Muscle of back (tissue), 11 donors: ENCODE results near the gene SFSWAP. TPM values are rescaled to one million over a fixed set of nuclear protein-coding genes. Genes with fewer than 3 reads are reported as not detected.
"Not testable (repeated sequence)": the region's sequence is repeated elsewhere in the genome, so short reads cannot be mapped to it uniquely, and the experiment has no call there.

Source experiments
- DNase-seq, 3 donors: peaks; one replicate each; pipeline versions ENCODE4 v3.0.0 to v3.0.0-alpha.2; 2013
- polyA plus RNA-seq, 10 donors: library from polyadenylated mRNA; unstranded; fragments of 120-200 nt; gene quantifications; one replicate each; pipeline ENCODE4 v1.2.1, GENCODE V29; 2013; ENCODE audit not compliant: insufficient read length in 10 of 10

SFSWAP gene
- polyA plus RNA-seq, 10 donors: 24.5 to 45.6 (median 30.9) TPM

DNA sequence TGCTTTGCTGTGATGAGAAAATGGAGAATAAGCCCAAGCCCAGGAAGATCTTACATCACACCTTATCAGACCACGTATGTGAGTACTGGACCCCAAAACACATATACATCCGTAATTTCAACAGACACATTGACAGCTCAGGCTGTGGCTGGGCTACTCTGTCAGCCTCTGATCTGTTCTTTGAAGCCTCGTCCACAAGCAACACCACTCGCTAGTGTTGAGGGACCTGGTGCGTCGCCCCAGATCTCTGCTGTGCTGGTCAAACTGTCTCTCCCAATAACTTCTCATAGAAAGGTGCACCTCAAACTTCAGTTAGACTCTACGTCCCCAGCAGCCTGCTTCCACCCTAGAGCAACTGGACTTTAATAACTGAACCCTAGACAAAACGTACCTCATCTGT, 10.6 kb upstream of the SFSWAP start:
- no peak for DNase-seq

DNA sequence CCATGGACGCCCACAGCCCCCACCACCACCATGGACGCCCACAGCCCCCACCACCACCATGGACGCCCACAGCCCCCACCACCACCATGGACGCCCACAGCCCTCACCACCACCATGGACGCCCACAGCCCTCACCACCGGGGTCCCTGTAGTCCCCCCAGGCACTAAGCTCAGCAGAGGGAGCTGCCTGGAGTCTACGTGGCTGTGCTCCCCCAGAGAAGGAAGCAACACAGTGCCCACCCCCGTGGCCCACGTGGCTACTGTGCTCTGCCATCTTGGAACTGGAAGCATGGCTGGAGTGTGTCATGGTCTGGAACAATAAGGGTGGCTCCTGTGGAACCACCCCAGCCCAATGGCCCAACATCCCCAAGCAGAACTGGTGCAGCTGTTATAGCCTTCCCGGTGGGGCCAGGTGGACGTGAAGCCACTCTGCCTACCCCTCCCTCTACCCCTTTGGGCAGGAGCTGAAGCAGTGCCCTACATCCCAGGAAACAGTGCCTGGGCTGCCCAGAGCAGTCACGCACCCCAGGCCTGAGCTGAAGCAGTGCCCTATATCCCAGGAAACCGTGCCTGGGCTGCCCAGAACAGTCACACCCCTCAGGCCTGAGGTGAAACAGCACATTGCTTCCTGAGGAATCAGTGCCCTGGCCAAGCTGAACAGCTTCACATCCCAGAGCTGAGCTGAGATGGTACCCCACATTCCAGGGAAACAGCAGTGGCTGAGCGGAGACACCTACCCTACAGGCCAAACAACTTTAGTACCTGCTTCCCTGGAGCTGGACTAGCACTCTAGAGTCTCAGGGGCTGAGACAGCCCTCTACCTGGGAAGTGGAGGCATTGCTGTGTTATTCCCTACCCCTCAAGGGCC, 9.0 kb upstream of the SFSWAP start:
- no peak for DNase-seq

DNA sequence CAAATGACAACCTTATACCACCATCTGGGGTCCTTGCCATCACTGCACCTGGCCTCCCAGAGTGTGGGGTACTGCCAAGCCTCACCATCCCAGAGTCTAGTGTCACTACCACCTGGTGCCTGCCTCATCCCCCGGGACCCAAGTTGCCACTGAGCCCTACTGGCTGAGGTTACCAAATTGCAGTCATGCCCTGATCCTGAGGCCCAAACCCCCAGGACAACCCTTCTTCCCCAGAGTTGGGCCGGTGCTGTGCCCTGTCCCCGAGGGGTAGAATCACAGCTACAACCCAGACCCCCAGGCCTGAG, 8.4 kb upstream of the SFSWAP start:
- DNase-seq: no peak

DNA sequence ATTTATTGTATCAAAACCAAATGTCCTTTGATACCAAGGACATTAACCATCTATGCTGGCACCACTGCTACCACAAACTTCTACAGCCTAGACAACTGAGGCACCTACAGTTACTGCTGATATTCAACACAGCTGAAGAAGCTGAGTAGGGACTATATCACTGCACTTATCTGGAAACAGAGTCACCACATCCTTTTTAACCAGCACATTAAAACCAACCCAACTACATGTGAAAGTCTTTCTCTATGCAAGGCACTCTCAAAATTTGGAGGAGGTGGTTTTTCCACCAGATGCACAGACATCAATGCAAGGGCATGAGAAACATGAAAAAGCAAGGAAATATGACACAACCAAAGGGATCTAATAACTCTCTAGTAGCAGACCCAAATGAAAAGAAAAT, 7.7 kb upstream of the SFSWAP start:
- DNase-seq: no peak

GRCh38 chr12:131704509-131704908, 6.4 kb upstream of the SFSWAP start:
- no peak for DNase-seq

- not testable (repeated sequence) for DNase-seq
These were observed 4.2 kb upstream of the SFSWAP start for GRCh38 chr12:131706709-131707108.

- no peak for DNase-seq
These were observed 1.7 kb upstream of the SFSWAP start for GRCh38 chr12:131709226-131709625.

- peak in 1 of 3 donors; percentile 10 for DNase-seq
These were observed 788 bp downstream of the SFSWAP start for GRCh38 chr12:131711551-131712205.

GRCh38 chr12:131713349-131713748, 2.5 kb downstream of the SFSWAP start:
- DNase-seq: no peak

DNA sequence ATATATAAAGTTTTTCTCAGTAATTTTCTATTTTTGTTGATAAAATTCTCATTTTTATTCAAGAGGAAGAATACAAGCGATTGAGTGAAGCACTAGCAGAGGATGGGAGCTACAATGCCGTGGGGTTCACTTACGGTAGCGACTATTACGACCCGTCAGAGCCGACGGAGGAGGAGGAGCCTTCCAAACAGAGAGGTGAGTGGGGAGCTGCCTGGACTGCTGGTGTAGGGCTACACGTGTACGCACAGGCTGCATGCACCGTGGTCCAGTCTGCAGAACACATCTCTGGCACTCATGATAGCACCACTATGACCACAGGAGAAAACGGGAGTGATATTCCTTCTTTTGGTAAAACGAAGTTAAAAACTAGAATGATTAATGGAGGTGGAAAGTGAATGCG, 3.9 kb downstream of the SFSWAP start:
- no peak for DNase-seq

- DNase-seq: no peak
These were observed 5.4 kb downstream of the SFSWAP start for GRCh38 chr12:131716282-131716681.

DNA sequence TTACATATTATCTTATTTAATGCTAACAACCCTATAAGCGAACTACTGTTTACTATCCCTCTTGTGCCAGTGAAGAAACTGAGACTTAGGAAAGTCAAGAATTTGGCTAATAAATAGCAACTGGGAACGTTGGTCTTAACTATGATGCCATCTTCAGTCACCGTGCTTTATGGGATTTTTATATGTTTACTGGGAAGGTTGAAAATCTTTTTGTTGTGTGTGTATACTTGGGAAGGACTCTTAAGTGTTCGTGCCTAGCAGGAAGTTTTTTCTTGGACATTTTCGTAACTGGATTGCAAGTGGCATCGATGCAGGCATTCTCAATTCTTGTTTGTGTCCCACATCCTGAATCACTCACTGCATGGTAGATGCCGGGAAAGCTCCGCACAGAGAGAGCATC, 9.4 kb downstream of the SFSWAP start:
- DNase-seq: no peak

DNA sequence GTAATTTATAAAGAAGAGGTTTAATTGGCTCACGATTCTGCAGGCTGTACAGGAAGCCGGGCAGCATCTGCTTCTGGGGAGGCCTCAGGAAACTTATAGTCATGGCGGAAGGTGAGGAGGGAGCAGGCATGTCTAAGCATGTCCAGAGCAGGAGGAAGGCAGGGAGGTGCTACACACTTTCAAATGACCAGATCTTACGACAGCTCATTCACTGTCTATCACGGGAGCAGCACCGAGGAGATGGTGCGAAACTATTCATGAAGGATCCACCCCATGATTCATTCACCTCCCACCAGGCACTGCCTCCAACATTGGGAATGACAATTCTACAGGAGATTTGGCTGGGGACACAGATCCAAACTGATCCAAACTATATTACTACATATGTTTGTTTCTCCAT, 10.0 kb downstream of the SFSWAP start:
- no peak for DNase-seq

- DNase-seq: no peak
These were observed 10.7 kb downstream of the SFSWAP start for GRCh38 chr12:131721548-131721947.

- DNase-seq: no peak
These were observed 12.6 kb downstream of the SFSWAP start for GRCh38 chr12:131723532-131723931.

DNA sequence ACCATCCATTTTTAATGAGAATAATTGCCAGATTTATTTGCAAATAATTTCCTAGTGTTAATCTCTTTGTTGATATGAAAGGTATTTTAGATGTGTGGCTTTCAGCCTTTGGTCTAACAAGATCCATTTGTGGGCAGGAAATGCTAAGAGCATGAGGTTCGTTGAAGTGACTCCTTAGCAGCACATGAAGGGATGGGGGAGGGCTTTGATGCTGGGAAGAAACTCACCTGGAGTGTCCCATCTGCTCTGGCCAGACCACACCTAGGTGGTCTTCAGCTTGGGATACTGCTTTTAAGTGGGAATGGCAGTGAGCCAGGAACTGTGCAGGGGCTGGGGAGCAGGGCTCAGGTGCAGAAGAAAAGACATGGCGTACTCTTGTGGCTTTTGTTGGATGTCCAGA, 13.6 kb downstream of the SFSWAP start:
- no peak for DNase-seq

DNA sequence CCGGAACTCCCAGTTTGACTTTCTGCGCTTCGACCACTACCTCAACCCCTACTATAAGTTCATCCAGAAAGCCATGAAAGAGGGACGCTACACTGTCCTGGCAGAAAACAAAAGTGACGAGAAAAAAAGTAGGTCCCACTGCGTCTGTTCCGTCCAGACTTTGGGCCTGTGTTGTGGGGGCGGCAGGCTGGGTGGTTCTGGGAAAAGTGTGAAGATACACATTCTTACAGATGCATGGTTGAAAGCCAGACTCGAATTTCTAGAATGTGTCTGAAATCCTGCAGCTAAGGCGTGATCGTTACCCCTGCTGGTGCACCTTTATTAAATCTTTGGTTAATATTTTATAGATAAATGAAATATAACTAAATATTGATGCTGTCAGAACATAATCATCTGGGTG, 14.6 kb downstream of the SFSWAP start:
- DNase-seq: no peak

DNA sequence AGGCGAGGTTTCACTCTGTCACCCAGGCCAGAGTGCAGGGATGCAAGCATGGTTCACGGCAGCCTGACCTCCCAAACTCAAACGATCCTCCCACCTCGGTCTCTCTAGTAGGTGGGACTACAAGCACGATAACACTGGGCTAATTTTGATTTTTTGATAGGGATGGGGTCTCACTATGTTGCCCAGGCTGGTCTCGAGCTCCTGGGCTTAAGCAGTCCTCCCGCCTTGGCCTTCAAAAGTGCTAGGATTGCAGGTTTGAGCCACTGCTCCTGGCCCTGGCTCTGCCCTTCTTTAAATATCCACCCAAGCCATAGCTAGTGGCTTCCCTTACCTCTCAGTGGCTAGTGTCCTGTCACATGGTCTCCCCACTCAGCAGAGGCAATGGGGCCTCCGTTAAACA, 17.8 kb downstream of the SFSWAP start:
- DNase-seq: no peak

DNA sequence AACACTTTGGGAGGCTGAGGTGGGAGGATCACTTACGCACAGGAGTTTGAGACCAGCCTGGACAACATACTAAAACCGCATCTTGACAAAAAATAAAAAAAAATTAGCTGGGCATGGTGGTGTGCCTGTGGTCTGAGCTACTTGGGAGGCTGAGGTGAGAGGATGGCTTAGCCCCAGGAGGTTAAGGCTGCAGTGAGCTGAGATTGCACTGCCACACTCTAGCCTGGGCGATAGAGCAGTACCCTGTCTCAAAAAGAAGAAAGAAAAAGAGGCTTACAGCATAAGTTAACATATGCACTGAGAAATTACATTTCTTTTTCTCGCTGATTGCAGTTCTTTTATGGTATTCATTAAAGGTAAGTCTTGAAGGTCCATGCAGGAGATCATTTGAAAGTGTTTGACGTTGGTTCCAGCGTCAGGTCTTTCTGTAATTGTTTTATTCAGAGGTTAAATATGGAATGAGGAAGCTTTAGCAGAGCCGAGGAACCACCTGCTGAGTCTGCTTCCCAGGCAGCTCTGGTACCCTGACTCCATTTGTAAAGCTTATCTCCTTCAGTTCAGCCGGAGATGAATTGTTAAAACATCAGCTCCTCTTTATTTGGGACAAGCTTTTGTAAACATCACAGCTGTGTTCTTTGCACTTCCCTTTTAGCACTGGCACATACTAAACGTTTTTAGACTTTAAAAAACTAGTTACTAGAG, 18.5 kb downstream of the SFSWAP start:
- DNase-seq: no peak

- DNase-seq: no peak
These were observed 22.2 kb downstream of the SFSWAP start for GRCh38 chr12:131732996-131733615.

GRCh38 chr12:131733874-131734273, 23.0 kb downstream of the SFSWAP start:
- DNase-seq: no peak

DNA sequence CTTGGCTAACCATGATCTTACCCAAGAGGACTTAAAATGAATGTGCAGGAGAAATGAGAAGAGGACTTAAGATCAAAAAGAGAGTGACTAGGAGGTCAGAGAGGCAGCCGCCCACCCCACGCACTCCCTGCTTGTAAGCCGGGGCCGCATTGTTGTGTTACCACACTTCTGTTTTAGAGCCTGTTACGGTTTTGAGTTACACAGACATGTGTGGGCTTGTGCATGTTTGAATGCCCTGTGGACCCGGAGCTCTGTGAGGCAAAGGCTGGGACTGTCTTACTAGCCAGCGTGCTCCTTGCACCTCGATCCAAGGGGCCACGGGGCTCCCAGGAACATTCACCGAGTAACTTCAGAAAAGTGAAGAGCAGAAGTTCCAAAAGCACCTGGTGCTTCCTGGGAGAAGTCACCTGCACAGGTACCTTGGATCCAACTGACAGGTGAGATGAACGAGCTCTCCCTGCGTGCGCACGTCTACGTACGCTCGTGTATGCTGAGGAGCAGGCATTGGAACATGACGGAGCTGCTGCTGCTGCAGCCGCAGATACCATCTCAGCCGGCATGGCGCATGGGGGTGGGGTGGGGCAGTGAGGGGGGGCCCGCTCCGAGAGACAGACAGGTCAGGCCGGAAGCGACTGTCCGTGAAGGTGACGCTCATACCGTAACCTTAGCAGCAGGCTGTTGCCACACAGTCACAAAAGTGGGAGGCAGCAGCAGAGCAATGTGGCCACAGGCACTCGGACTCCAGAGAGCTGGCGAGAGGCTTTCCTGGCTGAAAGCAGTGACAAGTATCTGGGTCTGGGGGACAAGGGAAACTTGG, 23.7 kb downstream of the SFSWAP start:
- DNase-seq: no peak
